HAP-1 (cell line): ENCODE measurements around the gene TECR.
A peak's percentile ranks its signal among the peaks of the same experiment; 100 is the strongest.
"Not testable (repeated sequence)": the region's sequence is repeated elsewhere in the genome, so short reads cannot be mapped to it uniquely, and the experiment has no call there.

ENCODE experiments used
- DNase-seq, 2 experiments: peaks; one replicate each; pipeline ENCODE4 v3.0.0-alpha.2; 2016 to 2020; ENCODE audit warnings: low spot score in 2 of 2
- H3K27me3 ChIP-seq: fragments of 250-450 bp; sonication (Bioruptor Pico); 2 replicates; pipeline ENCODE4 v1.5.1; 2020; ENCODE audit warnings: low read depth, mild to moderate bottlenecking, moderate library complexity
- H3K36me3 ChIP-seq: fragments of 250-450 bp; sonication (Bioruptor Pico); replicated peaks from 2 replicates; pipeline ENCODE4 v1.5.1; 2020; ENCODE audit warnings: mild to moderate bottlenecking
- H3K4me1 ChIP-seq: fragments of 250-450 bp; sonication (Bioruptor Pico); 2 replicates; pipeline ENCODE4 v1.5.1; 2020; ENCODE audit warnings: mild to moderate bottlenecking
- H3K4me3 ChIP-seq: fragments of 250-450 bp; sonication (Bioruptor Pico); 2 replicates; pipeline ENCODE4 v1.5.1; 2020; ENCODE audit warnings: mild to moderate bottlenecking, moderate library complexity
- H3K9me3 ChIP-seq: fragments of 250-450 bp; sonication (Bioruptor Pico); 2 replicates; pipeline ENCODE4 v1.5.1; 2020; ENCODE audit warnings: mild to moderate bottlenecking, moderate library complexity
- in situ Hi-C: fragments of 300-500 bp; cut with MboI; formaldehyde crosslinking; loops from 3 replicates; pipeline ENCODE4 v1.14.3; 2020; ENCODE audit warnings: low sequenced_read_pairs, inconsistent platforms, mixed read lengths

TECR gene

GRCh38 chr19:14497228-14497921 is 32.0 kb upstream of the TECR start:
- no peaks in the 10 kb centered on the region for H3K9me3 ChIP-seq
- peaks cover 5% of the 10 kb centered on the region for H3K4me1 ChIP-seq
- H3K27me3 ChIP-seq, result no peaks in the 10 kb centered on the region
- no peaks in the 10 kb centered on the region for H3K36me3 ChIP-seq
- DNase-seq, result no peak
- H3K4me3 ChIP-seq, result no peak overlapping the region
- in situ Hi-C loops, result no loop called here

GRCh38 chr19:14502334-14503092 is 26.9 kb upstream of the TECR start:
- Histone ChIP-seq H3K9me3 (no peaks in the 10 kb centered on the region), H3K4me3 (no peak overlapping the region), H3K27me3 (no peaks in the 10 kb centered on the region; the same call in 1 of the 2 replicates), H3K36me3 (no peaks in the 10 kb centered on the region), H3K4me1 (peaks cover 3% of the 10 kb centered on the region)
- in situ Hi-C loops, result no loop called here
- DNase-seq, result no peak

- Histone ChIP-seq H3K27me3 (no peaks in the 10 kb centered on the region; the same call in 1 of the 2 replicates), H3K9me3 (no peaks in the 10 kb centered on the region), H3K36me3 (no peaks in the 10 kb centered on the region), H3K4me1 (peaks cover 3% of the 10 kb centered on the region), H3K4me3 (no peak overlapping the region)
- no peak for DNase-seq
- in situ Hi-C loops, result no loop called here
Observed at GRCh38 chr19:14503285-14503684, 26.1 kb upstream of the TECR start.

GRCh38 chr19:14504575-14504974 is 24.8 kb upstream of the TECR start:
- in situ Hi-C loops, H3K4me3 ChIP-seq, DNase-seq, H3K27me3 ChIP-seq, H3K9me3 ChIP-seq, H3K4me1 ChIP-seq, H3K36me3 ChIP-seq: not testable (repeated sequence)

GRCh38 chr19:14505488-14506239 is 23.7 kb upstream of the TECR start:
- Histone ChIP-seq H3K9me3 (no peaks in the 10 kb centered on the region), H3K27me3 (no peaks in the 10 kb centered on the region; the same call in 1 of the 2 replicates), H3K4me1 (peaks cover 9% of the 10 kb centered on the region), H3K36me3 (no peaks in the 10 kb centered on the region), H3K4me3 (no peak overlapping the region)
- in situ Hi-C loops, result no loop called here
- DNase-seq, result peak in 1 of 2 experiments; percentile 88

GRCh38 chr19:14507704-14508542 is 21.5 kb upstream of the TECR start:
- no peaks in the 10 kb centered on the region; the same call in 1 of the 2 replicates for H3K27me3 ChIP-seq
- in situ Hi-C loops, result no loop called here
- H3K9me3 ChIP-seq, result no peaks in the 10 kb centered on the region
- no peak overlapping the region for H3K4me3 ChIP-seq
- DNase-seq, result no peak
- H3K36me3 ChIP-seq, result no peaks in the 10 kb centered on the region
- H3K4me1 ChIP-seq, result peaks cover 11% of the 10 kb centered on the region

- Histone ChIP-seq H3K4me1 (peaks cover 12% of the 10 kb centered on the region), H3K27me3 (no peaks in the 10 kb centered on the region), H3K9me3 (no peaks in the 10 kb centered on the region), H3K36me3 (peaks cover 14% of the 10 kb centered on the region), H3K4me3 (no peak overlapping the region)
- in situ Hi-C loops, result no loop called here
- peak in 1 of 2 experiments; percentile 24 for DNase-seq
Observed at GRCh38 chr19:14510311-14511228, 18.8 kb upstream of the TECR start.

- no peaks in the 10 kb centered on the region for H3K9me3 ChIP-seq
- H3K4me1 ChIP-seq, result peaks cover 11% of the 10 kb centered on the region
- in situ Hi-C loops, result no loop called here
- H3K4me3 ChIP-seq, result no peak overlapping the region
- DNase-seq, result no peak
- H3K36me3 ChIP-seq, result peaks cover 20% of the 10 kb centered on the region
- H3K27me3 ChIP-seq, result no peaks in the 10 kb centered on the region
Observed at GRCh38 chr19:14511229-14511593, 18.2 kb upstream of the TECR start.

GRCh38 chr19:14512406-14512961 is 16.9 kb upstream of the TECR start:
- Histone ChIP-seq H3K27me3 (no peaks in the 10 kb centered on the region), H3K36me3 (peaks cover 28% of the 10 kb centered on the region), H3K4me1 (peaks cover 14% of the 10 kb centered on the region), H3K9me3 (no peaks in the 10 kb centered on the region), H3K4me3 (no peak overlapping the region)
- DNase-seq, result no peak
- in situ Hi-C loops, result no loop called here

GRCh38 chr19:14514215-14514863 is 15.1 kb upstream of the TECR start:
- in situ Hi-C loops, result no loop called here
- Histone ChIP-seq H3K27me3 (no peaks in the 10 kb centered on the region), H3K4me1 (peaks cover 18% of the 10 kb centered on the region), H3K4me3 (no peak overlapping the region), H3K9me3 (no peaks in the 10 kb centered on the region), H3K36me3 (peaks cover 32% of the 10 kb centered on the region)
- DNase-seq, result no peak

GRCh38 chr19:14515501-14516047 is 13.8 kb upstream of the TECR start:
- H3K27me3 ChIP-seq, result no peaks in the 10 kb centered on the region
- H3K9me3 ChIP-seq, result no peaks in the 10 kb centered on the region
- no peak overlapping the region for H3K4me3 ChIP-seq
- H3K4me1 ChIP-seq, result peaks cover 13% of the 10 kb centered on the region
- in situ Hi-C loops, result no loop called here
- peaks cover 32% of the 10 kb centered on the region for H3K36me3 ChIP-seq
- DNase-seq, result no peak
